ENCODE measurements around the gene C11orf98.
"Not testable (repeated sequence)": the region's sequence is repeated elsewhere in the genome, so short reads cannot be mapped to it uniquely, and the experiment has no call there.

The C11orf98 gene

GRCh38 chr11:62677714-62678113 is 12.7 kb upstream of the C11orf98 start:
- H3K36me3 ChIP-seq (ENCODE audit: control insufficient read depth, low read length): peaks cover 47% of the 10 kb centered on the region
- peak overlapping the region; percentile 98 for H3K4me2 ChIP-seq (ENCODE audit: low read length)
- H3K9me3 ChIP-seq (ENCODE audit: control insufficient read depth, insufficient read depth, low read length): no peaks in the 10 kb centered on the region
- TF ChIP-seq CTCF (IDR thresholded peaks at IDR 0.05; ENCODE audit: low read depth, low read length, poor library complexity, severe bottlenecking): no peak
- no peak for TF ChIP-seq EZH2phosphoT487 (IDR thresholded peaks at IDR 0.05; ENCODE audit: borderline replicate concordance, low read length)
- peaks cover 51% of the 10 kb centered on the region for H3K4me1 ChIP-seq (ENCODE audit: control insufficient read depth, low read length)
- H3K4me3 ChIP-seq (ENCODE audit: low read length): peak overlapping the region; percentile 98
- H4K20me1 ChIP-seq (ENCODE audit: control insufficient read depth, insufficient read depth, low read depth, low read length): no peaks in the 10 kb centered on the region
- no peaks in the 10 kb centered on the region for H3K27me3 ChIP-seq (ENCODE audit: control insufficient read depth, low read length)
- no peaks in the 10 kb centered on the region for H3K9me2 ChIP-seq (replicated peaks; ENCODE audit: control insufficient read depth, low read length)
- H3K79me2 ChIP-seq (ENCODE audit: control insufficient read depth, low read length): peaks cover 62% of the 10 kb centered on the region
- H3K27ac ChIP-seq (ENCODE audit: low read depth, low read length): no peak overlapping the region
- H3F3A ChIP-seq (ENCODE audit: control insufficient read depth, insufficient read depth): peaks cover 20% of the 10 kb centered on the region

GRCh38 chr11:62677156-62677555 is 12.1 kb upstream of the C11orf98 start:
- TF ChIP-seq CTCF (IDR thresholded peaks at IDR 0.05; ENCODE audit: low read depth, low read length, poor library complexity, severe bottlenecking): no peak
- no peak for TF ChIP-seq EZH2phosphoT487 (IDR thresholded peaks at IDR 0.05; ENCODE audit: borderline replicate concordance, low read length)
- H3K27ac ChIP-seq (ENCODE audit: low read depth, low read length): no peak overlapping the region
- peaks cover 52% of the 10 kb centered on the region for H3K36me3 ChIP-seq (ENCODE audit: control insufficient read depth, low read length)
- H3K79me2 ChIP-seq (ENCODE audit: control insufficient read depth, low read length): peaks cover 68% of the 10 kb centered on the region
- peaks cover 55% of the 10 kb centered on the region for H3K4me1 ChIP-seq (ENCODE audit: control insufficient read depth, low read length)
- H4K20me1 ChIP-seq (ENCODE audit: control insufficient read depth, insufficient read depth, low read depth, low read length): no peaks in the 10 kb centered on the region
- H3K27me3 ChIP-seq (ENCODE audit: control insufficient read depth, low read length): no peaks in the 10 kb centered on the region
- no peaks in the 10 kb centered on the region for H3K9me2 ChIP-seq (replicated peaks; ENCODE audit: control insufficient read depth, low read length)
- no peak overlapping the region for H3K4me3 ChIP-seq (ENCODE audit: low read length)
- peak overlapping the region; percentile 98; the same call in 1 of the 2 replicates for H3K4me2 ChIP-seq (ENCODE audit: low read length)
- no peaks in the 10 kb centered on the region for H3K9me3 ChIP-seq (ENCODE audit: control insufficient read depth, insufficient read depth, low read length)
- H3F3A ChIP-seq (ENCODE audit: control insufficient read depth, insufficient read depth): peaks cover 20% of the 10 kb centered on the region

- H3K9me3 ChIP-seq (ENCODE audit: control insufficient read depth, insufficient read depth, low read length): no peaks in the 10 kb centered on the region
- H3K36me3 ChIP-seq (ENCODE audit: control insufficient read depth, low read length): peaks cover 56% of the 10 kb centered on the region
- peaks cover 55% of the 10 kb centered on the region for H3K4me1 ChIP-seq (ENCODE audit: control insufficient read depth, low read length)
- no peaks in the 10 kb centered on the region for H3K9me2 ChIP-seq (replicated peaks; ENCODE audit: control insufficient read depth, low read length)
- TF ChIP-seq EZH2phosphoT487 (IDR thresholded peaks at IDR 0.05; ENCODE audit: borderline replicate concordance, low read length): no peak
- peak; percentile 18 for TF ChIP-seq CTCF (IDR thresholded peaks at IDR 0.05; ENCODE audit: low read depth, low read length, poor library complexity, severe bottlenecking)
- H3K27ac ChIP-seq (ENCODE audit: low read depth, low read length): no peak overlapping the region
- H4K20me1 ChIP-seq (ENCODE audit: control insufficient read depth, insufficient read depth, low read depth, low read length): no peaks in the 10 kb centered on the region
- peaks cover 73% of the 10 kb centered on the region for H3K79me2 ChIP-seq (ENCODE audit: control insufficient read depth, low read length)
- H3K27me3 ChIP-seq (ENCODE audit: control insufficient read depth, low read length): no peaks in the 10 kb centered on the region
- no peak overlapping the region for H3K4me3 ChIP-seq (ENCODE audit: low read length)
- H3F3A ChIP-seq (ENCODE audit: control insufficient read depth, insufficient read depth): peaks cover 20% of the 10 kb centered on the region
- 0 out of 2 replicates have a peak overlapping the region, but pooled peaks have one; percentile 98 for H3K4me2 ChIP-seq (ENCODE audit: low read length)
Measured at GRCh38 chr11:62676698-62677097, 11.7 kb upstream of the C11orf98 start.

- not testable (repeated sequence) for H3K4me3 ChIP-seq (ENCODE audit: low read length); H3K27ac ChIP-seq (ENCODE audit: low read depth, low read length); H3K9me2 ChIP-seq (replicated peaks; ENCODE audit: control insufficient read depth, low read length); H4K20me1 ChIP-seq (ENCODE audit: control insufficient read depth, insufficient read depth, low read depth, low read length); H3K9me3 ChIP-seq (ENCODE audit: control insufficient read depth, insufficient read depth, low read length); H3K27me3 ChIP-seq (ENCODE audit: control insufficient read depth, low read length); H3K4me2 ChIP-seq (ENCODE audit: low read length)
- Histone ChIP-seq H3K79me2 (ENCODE audit: control insufficient read depth, low read length) (peaks cover 85% of the 10 kb centered on the region), H3K4me1 (ENCODE audit: control insufficient read depth, low read length) (peaks cover 53% of the 10 kb centered on the region), H3F3A (ENCODE audit: control insufficient read depth, insufficient read depth) (peaks cover 28% of the 10 kb centered on the region), H3K36me3 (ENCODE audit: control insufficient read depth, low read length) (peaks cover 66% of the 10 kb centered on the region)
Measured at GRCh38 chr11:62675415-62675814, 10.4 kb upstream of the C11orf98 start.
